ENCODE results near the gene BTBD18. TPM values are rescaled to one million over a fixed set of nuclear protein-coding genes. Genes with fewer than 3 reads are reported as not detected.

The BTBD18 gene
- total and polyA plus RNA-seq, 7 donors = 0.03 TPM; not detected in 6

- no peaks in the 10 kb centered on the region for H3K27me3 ChIP-seq (ENCODE audit: insufficient read depth in 3 of 3, low read length in 2 of 3)
- H3K9me3 ChIP-seq = no peaks in the 10 kb centered on the region
- no peak for DNase-seq
- peak overlapping the region; percentile 75 for H3K27ac ChIP-seq
- peaks cover 86% of the 10 kb centered on the region for H3K4me1 ChIP-seq
- WGBS, 3 donors = 26 to 47% (median 26%) methylated on average over 3 of the region's 3 CpGs
- H3K36me3 ChIP-seq (ENCODE audit: insufficient read depth in 1 of 2, low read depth in 1 of 2) = no peaks in the 10 kb centered on the region
- no peak for TF ChIP-seq CTCF (IDR thresholded peaks at IDR 0.05)
- peak overlapping the region; percentile 38 for H3K4me3 ChIP-seq
- ATAC-seq = peak in 2 of 4 donors; percentile 15 to 19
- intact Hi-C loops (cut with DNase I) = loop anchor here in 1 of 2 donors (2.0 kb wide), 1 partner anchor 15 kb away; no protein-coding TSS in a partner anchor
Measured at GRCh38 chr11:57777969-57778317, 26.3 kb upstream of the BTBD18 start.

GRCh38 chr11:57776577-57777210 lies 25.1 kb upstream of the BTBD18 start:
- no peaks in the 10 kb centered on the region for H3K9me3 ChIP-seq
- ATAC-seq = no peak
- peak overlapping the region; percentile 75 for H3K27ac ChIP-seq
- H3K4me3 ChIP-seq = peak overlapping the region; percentile 38
- WGBS, 3 donors = 25 to 28% (median 27%) methylated on average over 2 of the region's 2 CpGs
- intact Hi-C loops (cut with DNase I) = no loop called here
- H3K36me3 ChIP-seq (ENCODE audit: insufficient read depth in 1 of 2, low read depth in 1 of 2) = no peaks in the 10 kb centered on the region
- H3K4me1 ChIP-seq = peaks cover 92% of the 10 kb centered on the region
- no peak for TF ChIP-seq CTCF (IDR thresholded peaks at IDR 0.05)
- DNase-seq = no peak
- no peaks in the 10 kb centered on the region for H3K27me3 ChIP-seq (ENCODE audit: insufficient read depth in 3 of 3, low read length in 2 of 3)

GRCh38 chr11:57776031-57776521 lies 24.5 kb upstream of the BTBD18 start:
- peak overlapping the region; percentile 66 for H3K27ac ChIP-seq
- no peaks in the 10 kb centered on the region for H3K36me3 ChIP-seq (ENCODE audit: insufficient read depth in 1 of 2, low read depth in 1 of 2)
- peak; percentile 34 to 48 (median 42) for ATAC-seq
- H3K4me3 ChIP-seq = peak overlapping the region; percentile 38
- no peak for TF ChIP-seq CTCF (IDR thresholded peaks at IDR 0.05)
- WGBS, 3 donors = 22 to 31% (median 26%) methylated on average over 3 of the region's 3 CpGs
- H3K9me3 ChIP-seq = no peaks in the 10 kb centered on the region
- DNase-seq = no peak
- H3K4me1 ChIP-seq = peaks cover 88% of the 10 kb centered on the region
- no peaks in the 10 kb centered on the region for H3K27me3 ChIP-seq (ENCODE audit: insufficient read depth in 3 of 3, low read length in 2 of 3)
- intact Hi-C loops (cut with DNase I) = no loop called here

- Histone ChIP-seq H3K27ac (peak overlapping the region; percentile 66), H3K4me1 (peaks cover 86% of the 10 kb centered on the region), H3K36me3 (ENCODE audit: insufficient read depth in 1 of 2, low read depth in 1 of 2) (no peaks in the 10 kb centered on the region), H3K27me3 (ENCODE audit: insufficient read depth in 3 of 3, low read length in 2 of 3) (no peaks in the 10 kb centered on the region), H3K9me3 (no peaks in the 10 kb centered on the region), H3K4me3 (peak overlapping the region; percentile 38)
- WGBS, 3 donors = 30 to 39% (median 31%) methylated on average over 5 of the region's 5 CpGs
- TF ChIP-seq CTCF (IDR thresholded peaks at IDR 0.05) = no peak
- DNase-seq (no peak), ATAC-seq (no peak)
- intact Hi-C loops (cut with DNase I) = no loop called here
Measured at GRCh38 chr11:57775491-57775890, 23.9 kb upstream of the BTBD18 start.
